ENCODE results near the gene BABAM2. TPM values are rescaled to one million over a fixed set of nuclear protein-coding genes. Genes with fewer than 3 reads are reported as not detected.

Gene BABAM2
- total RNA-seq, 4 donors from 2014 or later, result 33.3 to 48.9 (median 37.9) TPM

- 71 to 80% methylated on average over 1 to 17 of the region's 19 CpGs for WGBS, 2 donors (ENCODE audit: low coverage in 1 of 2)
These were observed 486.8 kb downstream of the BABAM2 start for GRCh38 chr2:28377195-28377816.

GRCh38 chr2:28377984-28378678, 487.6 kb downstream of the BABAM2 start:
- H3K27ac ChIP-seq, result peak overlapping the region; percentile 88 to 90 (median 89)
- no peaks in the 10 kb centered on the region for H3K27me3 ChIP-seq
- in situ Hi-C loops (cut with MboI; ENCODE audit: low pct_ligation_motif_present in 1 of 4, low pct_unique_long_range_greater_than_20kb in 1 of 4, low sequenced_read_pairs in 3 of 4) (no loop called here), intact Hi-C loops (cut with DNase I; ENCODE audit: low total_unique reads) (no loop called here)
- H3K9me3 ChIP-seq, result no peaks in the 10 kb centered on the region
- TF ChIP-seq CTCF (IDR thresholded peaks at IDR 0.05) (no peak), POLR2AphosphoS5 (IDR thresholded peaks at IDR 0.05) (peak; percentile 74 to 91 (median 91)), POLR2A (IDR thresholded peaks at IDR 0.05) (peak; percentile 82), EP300 (IDR thresholded peaks at IDR 0.05; ENCODE audit: low read depth) (peak; percentile 74)
- H3K4me1 ChIP-seq, result peaks cover 9 to 74% (median 49%) of the 10 kb centered on the region in 4 donors
- H3K36me3 ChIP-seq, result no peaks in the 10 kb centered on the region
- peak overlapping the region in 1 of 4 donors; percentile 7 for H3K4me3 ChIP-seq
- 60% methylated on average over 9 of the region's 9 CpGs; no CpG with 5 or more reads in 1 of the 2 donors for WGBS, 2 donors (ENCODE audit: low coverage in 1 of 2)
- DNase-seq, result peak; percentile 88

More at GRCh38 chr2:28377195-28377816, 486.8 kb downstream of the BABAM2 start:
- intact Hi-C loops (cut with DNase I; ENCODE audit: low total_unique reads), result no loop called here
- in situ Hi-C loops (cut with MboI; ENCODE audit: low pct_ligation_motif_present in 1 of 4, low pct_unique_long_range_greater_than_20kb in 1 of 4, low sequenced_read_pairs in 3 of 4), result no loop called here
- Histone ChIP-seq H3K27me3 (no peaks in the 10 kb centered on the region), H3K4me1 (peaks cover 9 to 66% (median 46%) of the 10 kb centered on the region in 4 donors), H3K36me3 (no peaks in the 10 kb centered on the region), H3K4me3 (no peak overlapping the region), H3K9me3 (no peaks in the 10 kb centered on the region), H3K27ac (peak overlapping the region; percentile 88 to 90 (median 89))
- DNase-seq, result peak; percentile 90
- TF ChIP-seq EP300 (IDR thresholded peaks at IDR 0.05; ENCODE audit: low read depth), result peak; percentile 77
- peak in 2 of 3 donors; percentile 65 to 68 for TF ChIP-seq POLR2AphosphoS5 (IDR thresholded peaks at IDR 0.05)
- no peak for TF ChIP-seq CTCF (IDR thresholded peaks at IDR 0.05)

GRCh38 chr2:28378679-28379584, 488.4 kb downstream of the BABAM2 start:
- in situ Hi-C loops (cut with MboI; ENCODE audit: low pct_ligation_motif_present in 1 of 4, low pct_unique_long_range_greater_than_20kb in 1 of 4, low sequenced_read_pairs in 3 of 4), result no loop called here
- DNase-seq, result no peak

GRCh38 chr2:28380219-28380618, 489.7 kb downstream of the BABAM2 start:
- Histone ChIP-seq H3K27ac (peak overlapping the region in 3 of 4 donors; percentile 88 to 90 (median 89)), H3K4me3 (no peak overlapping the region), H3K36me3 (no peaks in the 10 kb centered on the region), H3K9me3 (no peaks in the 10 kb centered on the region), H3K27me3 (no peaks in the 10 kb centered on the region), H3K4me1 (peaks cover 9 to 73% (median 49%) of the 10 kb centered on the region in 4 donors)
- WGBS, 2 donors (ENCODE audit: low coverage in 1 of 2), result 87% methylated on average over 6 of the region's 6 CpGs; no CpG with 5 or more reads in 1 of the 2 donors
- in situ Hi-C loops (cut with MboI; ENCODE audit: low pct_ligation_motif_present in 1 of 4, low pct_unique_long_range_greater_than_20kb in 1 of 4, low sequenced_read_pairs in 3 of 4), result no loop called here
- DNase-seq, result no peak
- TF ChIP-seq POLR2A (IDR thresholded peaks at IDR 0.05) (no peak), CTCF (IDR thresholded peaks at IDR 0.05) (no peak), POLR2AphosphoS5 (IDR thresholded peaks at IDR 0.05) (no peak), EP300 (IDR thresholded peaks at IDR 0.05; ENCODE audit: low read depth) (no peak)
- intact Hi-C loops (cut with DNase I; ENCODE audit: low total_unique reads), result no loop called here

More at GRCh38 chr2:28378679-28379584, 488.4 kb downstream of the BABAM2 start:
- 83 to 86% methylated on average over 3 to 16 of the region's 16 CpGs for WGBS, 2 donors (ENCODE audit: low coverage in 1 of 2)
- H3K4me3 ChIP-seq, result peak overlapping the region in 1 of 4 donors; percentile 7
- TF ChIP-seq POLR2A (IDR thresholded peaks at IDR 0.05), result no peak
- no peak for TF ChIP-seq POLR2AphosphoS5 (IDR thresholded peaks at IDR 0.05)
- TF ChIP-seq EP300 (IDR thresholded peaks at IDR 0.05; ENCODE audit: low read depth), result no peak
- peak overlapping the region; percentile 88 to 90 (median 89) for H3K27ac ChIP-seq
- no peaks in the 10 kb centered on the region for H3K36me3 ChIP-seq
- no peaks in the 10 kb centered on the region for H3K27me3 ChIP-seq
- peaks cover 9 to 74% (median 49%) of the 10 kb centered on the region in 4 donors for H3K4me1 ChIP-seq
- H3K9me3 ChIP-seq, result no peaks in the 10 kb centered on the region
- intact Hi-C loops (cut with DNase I; ENCODE audit: low total_unique reads), result no loop called here

Measured in transverse colon (tissue), 4 donors.